Gastroesophageal sphincter (tissue), 3 donors: ENCODE data around the gene MRPL40.

Experiments
- EP300 ChIP-seq: sonication (generic); formaldehyde crosslinking; IDR thresholded peaks from one replicate; pipeline ENCODE4 v1.6.1; 2017; ENCODE audit warnings: antibody characterized with exemption, mild to moderate bottlenecking
- TF ChIP-seq, protein P1 (sequence below), 4 experiments: fragments of 200-600 bp in 2 of 4; fragments of 450-650 bp in 2 of 4; sonication (generic) in 1 of 4; IDR thresholded peaks; one replicate each; pipeline ENCODE4 v1.5.1; 2017 to 2019; ENCODE audit warnings: antibody characterized with exemption in 4 of 4, mild to moderate bottlenecking in 2 of 4, moderate library complexity in 2 of 4

DNA sequence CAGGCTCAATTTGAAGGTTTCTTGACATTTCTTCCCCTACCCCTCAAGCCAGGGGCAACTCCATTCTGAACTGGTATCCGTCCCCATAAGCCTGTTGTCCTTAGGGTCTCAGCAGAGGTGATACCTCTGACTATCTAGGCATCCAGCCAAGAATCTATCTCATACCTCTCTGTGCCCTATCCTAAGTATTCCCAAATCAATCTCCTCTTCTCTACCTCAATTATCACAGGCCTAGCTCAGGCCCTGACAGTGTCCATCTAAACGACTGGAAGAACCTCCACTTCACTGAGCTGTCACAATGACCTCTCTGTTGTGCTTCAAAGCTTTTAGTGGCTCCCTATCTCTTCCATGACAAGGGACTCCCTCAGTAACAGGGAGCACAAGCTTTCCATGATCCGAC is 27.7 kb upstream of the MRPL40 start:
- no peak for TF ChIP-seq EP300
- TF ChIP-seq, protein P1, sequence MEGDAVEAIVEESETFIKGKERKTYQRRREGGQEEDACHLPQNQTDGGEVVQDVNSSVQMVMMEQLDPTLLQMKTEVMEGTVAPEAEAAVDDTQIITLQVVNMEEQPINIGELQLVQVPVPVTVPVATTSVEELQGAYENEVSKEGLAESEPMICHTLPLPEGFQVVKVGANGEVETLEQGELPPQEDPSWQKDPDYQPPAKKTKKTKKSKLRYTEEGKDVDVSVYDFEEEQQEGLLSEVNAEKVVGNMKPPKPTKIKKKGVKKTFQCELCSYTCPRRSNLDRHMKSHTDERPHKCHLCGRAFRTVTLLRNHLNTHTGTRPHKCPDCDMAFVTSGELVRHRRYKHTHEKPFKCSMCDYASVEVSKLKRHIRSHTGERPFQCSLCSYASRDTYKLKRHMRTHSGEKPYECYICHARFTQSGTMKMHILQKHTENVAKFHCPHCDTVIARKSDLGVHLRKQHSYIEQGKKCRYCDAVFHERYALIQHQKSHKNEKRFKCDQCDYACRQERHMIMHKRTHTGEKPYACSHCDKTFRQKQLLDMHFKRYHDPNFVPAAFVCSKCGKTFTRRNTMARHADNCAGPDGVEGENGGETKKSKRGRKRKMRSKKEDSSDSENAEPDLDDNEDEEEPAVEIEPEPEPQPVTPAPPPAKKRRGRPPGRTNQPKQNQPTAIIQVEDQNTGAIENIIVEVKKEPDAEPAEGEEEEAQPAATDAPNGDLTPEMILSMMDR (IDR thresholded peaks at IDR 0.05) = no peak
